Fibroblast of skin of abdomen (primary cell): ENCODE measurements around the gene ATP2C1.

Experiments
- DNase-seq: peaks from one replicate; pipeline ENCODE4 v3.0.0-alpha.2; 2013

Gene ATP2C1

DNA sequence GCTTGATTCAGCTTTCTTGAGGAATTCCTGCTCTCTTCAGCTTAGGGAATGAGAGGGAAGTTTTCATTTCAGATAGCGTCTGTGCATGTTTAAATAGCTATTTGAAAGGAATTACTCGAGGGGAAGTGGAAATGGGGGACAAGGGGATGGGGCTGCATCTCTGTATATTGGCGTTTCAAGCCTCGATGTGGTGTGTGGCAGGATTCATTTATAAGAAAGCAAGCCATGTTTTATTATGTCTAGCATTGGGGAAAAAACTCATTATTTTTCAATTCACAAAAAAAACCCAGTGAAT is 1.0 kb downstream of the ATP2C1 start:
- DNase-seq: no peak

DNA sequence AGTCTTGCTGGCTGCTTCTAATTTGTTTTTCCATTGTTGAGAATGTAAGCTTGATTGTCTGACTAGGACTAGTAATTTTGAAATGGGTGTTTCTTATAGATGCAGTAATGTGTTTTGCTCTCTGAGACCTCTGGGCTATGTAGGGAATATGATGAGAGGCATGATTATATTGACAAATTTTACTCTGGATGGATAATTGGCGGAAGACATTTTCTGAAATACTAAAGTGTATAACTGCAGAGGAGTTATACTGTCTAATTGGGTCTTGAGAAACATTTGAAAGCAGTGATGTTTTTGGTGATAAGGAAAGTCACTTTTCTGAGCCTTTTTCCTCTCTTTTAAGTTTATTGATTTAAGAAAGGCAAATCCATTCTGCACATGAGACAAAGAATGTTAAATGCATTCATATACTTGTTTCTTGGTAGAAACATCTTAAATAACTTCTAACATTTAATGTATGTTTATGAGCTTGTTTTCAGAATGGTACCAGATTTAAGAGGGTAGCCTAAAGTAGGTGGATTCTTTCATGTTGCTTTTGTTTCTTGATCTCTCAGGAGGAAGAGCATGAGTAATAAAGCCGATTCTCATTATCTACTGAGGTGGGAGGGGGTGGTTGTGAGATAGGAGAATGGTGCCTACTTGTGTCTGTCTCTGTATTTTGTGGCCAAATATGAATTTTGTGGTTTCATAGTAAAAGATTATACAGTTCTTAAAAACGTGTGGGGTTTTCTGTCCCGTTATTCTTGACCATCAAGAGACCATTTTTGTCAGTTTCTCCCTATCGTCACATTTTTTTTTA is 2.0 kb downstream of the ATP2C1 start:
- no peak for DNase-seq

DNA sequence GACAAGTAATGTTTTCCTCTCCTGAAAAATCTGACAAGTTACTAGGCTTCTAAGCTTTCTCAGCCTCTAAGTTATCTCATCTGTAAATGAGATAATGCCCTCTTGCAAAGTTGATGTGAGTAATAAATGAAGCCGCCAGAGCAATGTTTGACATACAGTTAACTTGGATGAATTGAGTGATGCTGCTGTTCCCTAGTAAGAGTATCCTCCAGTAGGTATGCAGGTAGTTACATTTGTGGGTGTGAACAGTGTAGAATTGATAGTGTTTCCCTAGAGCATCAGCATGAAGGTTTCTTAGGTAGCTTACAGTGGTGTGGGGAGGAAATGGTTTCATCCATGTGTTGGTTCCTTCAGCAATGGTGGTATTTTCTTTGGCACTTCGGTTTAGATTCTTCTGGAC is 3.4 kb downstream of the ATP2C1 start:
- no peak for DNase-seq

DNA sequence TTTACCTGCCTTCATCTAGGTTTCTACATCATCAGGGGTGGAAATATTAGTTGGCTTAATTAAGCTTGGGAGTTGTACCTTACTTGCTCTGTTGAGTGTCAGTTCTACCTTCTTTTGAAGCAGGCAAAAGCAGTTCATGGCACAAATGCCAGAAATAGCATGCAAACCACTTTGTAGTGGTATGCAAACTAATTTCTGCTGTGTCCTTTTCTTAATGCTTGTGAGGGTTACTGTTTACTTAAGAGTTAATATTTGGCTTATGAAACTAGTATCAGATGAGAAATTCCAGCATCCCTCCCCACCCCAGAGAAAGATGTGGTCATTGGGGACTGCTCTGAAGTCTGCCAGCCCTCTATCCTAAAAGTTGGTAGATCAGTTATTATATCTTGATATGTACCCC is 7.1 kb downstream of the ATP2C1 start:
- DNase-seq: peak; percentile 6

DNA sequence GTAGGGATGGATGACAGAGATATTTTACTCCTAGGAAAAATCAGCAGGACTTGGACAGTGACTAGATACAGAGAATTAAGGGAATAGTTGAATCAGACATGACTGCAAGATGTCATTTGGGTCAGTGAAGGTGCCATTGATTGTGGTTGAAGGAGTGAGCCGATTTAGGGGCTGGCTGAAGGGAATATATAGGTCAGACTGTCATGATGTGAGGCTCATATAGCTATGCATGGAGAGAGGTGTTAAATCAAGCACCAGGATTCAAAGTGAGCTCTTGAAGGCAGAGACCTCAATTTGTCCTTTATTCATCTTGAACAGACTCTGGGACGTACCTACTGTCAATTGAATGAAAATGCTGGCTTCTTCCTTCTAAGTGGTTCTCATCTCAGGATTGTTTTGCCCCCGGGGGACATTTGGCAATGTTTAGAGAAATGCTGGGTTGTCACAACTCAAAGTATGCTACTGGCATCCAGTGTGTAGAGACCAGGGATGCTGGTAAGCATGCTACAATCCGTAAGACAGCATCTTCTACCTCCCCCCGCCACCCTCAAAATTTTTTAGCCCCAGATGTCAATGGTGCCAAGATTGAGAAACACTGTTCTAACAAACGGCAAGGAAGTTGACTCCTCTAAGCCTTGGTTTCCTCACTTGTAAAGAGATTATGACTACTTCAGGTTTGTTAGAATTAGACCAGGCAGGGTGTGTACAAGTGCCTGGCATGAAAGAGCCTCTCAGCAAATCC is 7.8 kb downstream of the ATP2C1 start:
- DNase-seq: no peak

DNA sequence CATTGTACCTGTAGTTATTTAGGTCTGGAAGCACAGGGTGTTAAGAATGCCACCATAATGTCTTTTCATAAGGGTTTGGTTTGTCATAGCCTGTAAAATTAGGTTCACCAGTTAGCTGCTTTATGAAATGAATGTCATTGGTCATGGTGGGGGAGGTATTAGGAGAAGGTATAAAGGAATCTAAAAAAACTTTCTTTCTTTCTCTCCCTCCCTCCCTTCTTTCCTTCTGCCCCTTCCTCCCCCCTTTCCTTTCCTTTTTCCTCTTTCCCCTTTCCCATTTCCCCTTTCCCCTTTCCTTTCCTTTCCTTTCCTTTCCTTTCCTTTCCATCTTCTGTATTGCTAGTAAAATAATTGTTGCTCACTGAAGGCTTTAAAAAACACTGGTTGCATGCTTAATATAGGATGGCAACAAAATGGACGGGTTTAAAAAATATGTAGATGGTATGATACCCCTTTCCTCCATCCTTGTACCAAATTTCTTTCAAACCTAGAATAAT is 9.6 kb downstream of the ATP2C1 start:
- no peak for DNase-seq

DNA sequence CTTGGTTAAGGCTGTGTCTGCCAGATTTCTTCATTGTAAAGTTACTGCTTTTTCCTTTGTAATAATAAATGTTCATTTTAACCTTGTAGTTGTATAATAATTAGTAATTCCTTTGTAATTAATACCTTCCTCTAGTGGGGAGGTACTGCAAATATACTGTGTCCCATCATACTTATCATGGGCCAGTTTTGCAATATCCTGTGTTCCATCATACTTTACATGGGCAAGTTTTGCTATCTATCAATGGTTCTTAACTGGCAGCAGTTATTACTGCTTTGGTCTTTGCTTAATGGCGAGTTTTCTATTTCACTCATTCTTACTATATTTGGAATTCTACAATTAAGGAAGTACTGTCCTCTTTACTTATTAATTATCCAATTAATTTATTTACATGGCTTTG is 10.6 kb downstream of the ATP2C1 start:
- no peak for DNase-seq

DNA sequence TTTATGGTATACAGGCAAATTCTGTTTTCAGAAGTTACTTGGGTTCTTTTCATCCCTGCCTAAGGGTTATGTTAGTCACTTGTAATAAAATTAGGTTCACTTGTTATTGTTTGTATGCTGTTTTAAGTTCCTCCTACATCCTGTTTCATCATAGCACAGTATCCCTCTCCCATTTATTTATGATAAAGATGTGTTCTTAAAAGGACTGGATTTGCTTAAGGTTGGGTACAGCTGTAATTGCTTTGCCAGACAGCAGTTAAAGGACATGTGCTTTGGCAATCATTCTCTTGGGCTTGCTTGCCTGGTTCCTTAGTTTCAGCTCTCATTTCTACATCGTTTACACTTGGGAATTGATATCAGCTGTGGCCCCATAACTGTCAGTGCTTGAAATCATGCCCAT is 11.7 kb downstream of the ATP2C1 start:
- DNase-seq: peak; percentile 15

DNA sequence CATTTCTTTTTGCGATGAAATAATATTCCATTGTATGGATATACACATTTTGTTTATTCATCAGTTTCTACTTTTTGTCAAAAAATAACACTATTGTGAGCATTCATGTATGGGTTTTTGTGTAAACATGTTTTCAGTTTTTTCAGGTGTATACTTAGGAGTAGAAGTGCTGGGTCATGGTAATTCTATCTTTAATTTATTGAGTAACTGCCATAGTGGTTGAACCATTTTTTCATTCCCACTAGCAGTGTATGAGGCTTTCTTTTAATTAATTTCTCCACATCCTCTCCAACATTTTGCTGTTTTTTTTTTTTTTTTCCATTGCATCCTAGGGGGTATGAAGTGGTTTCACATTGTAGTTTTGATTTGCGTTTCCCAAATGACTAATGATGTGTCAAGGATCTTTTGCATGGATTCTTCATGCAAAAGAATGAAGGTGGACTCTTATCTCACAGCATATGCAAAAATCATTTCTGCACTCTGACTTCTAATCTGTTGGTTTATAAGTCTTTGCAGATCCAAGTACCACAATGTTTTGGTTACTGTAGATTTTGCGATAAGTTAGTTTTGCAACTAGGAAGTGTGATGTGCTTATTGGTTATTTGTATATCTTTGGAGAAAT is 12.6 kb downstream of the ATP2C1 start:
- DNase-seq: peak; percentile 45

DNA sequence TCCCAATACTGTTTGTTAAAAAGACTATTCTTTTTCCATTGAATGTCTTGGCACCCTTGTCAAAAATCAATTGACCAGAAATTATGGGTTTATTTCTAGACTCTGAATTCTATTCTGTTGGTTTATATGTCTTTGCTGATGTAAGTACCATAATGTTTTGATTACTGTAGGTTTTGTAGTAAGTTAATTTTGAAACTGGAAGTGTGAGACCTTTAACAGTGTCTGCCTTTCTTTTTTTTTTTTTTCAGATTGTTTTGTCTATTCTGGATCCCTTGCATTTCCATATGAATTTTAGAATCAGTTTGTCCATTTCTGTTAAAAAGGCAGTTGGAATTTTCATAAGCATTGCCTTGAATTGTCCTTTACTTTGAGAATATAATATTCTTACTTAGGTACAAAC is 13.6 kb downstream of the ATP2C1 start:
- no peak for DNase-seq

DNA sequence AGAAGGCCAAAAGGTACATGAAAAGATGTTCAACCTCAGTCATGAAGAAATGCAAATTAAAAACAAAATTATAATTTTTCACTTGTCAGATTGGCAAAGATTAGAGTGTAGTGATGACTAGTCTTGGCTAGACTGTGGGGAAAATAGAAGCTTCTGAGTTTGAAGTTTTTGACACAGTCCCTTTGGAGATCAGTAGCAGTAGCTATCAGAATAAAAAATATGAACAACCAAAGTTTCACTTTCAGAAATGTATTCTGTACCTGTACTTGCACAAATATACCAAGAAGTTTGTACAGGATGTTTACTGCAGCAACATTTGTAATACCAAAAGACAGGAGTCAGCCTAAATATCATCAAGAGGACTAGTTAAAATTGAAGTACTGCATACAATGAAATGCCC is 14.1 kb downstream of the ATP2C1 start:
- DNase-seq: no peak

DNA sequence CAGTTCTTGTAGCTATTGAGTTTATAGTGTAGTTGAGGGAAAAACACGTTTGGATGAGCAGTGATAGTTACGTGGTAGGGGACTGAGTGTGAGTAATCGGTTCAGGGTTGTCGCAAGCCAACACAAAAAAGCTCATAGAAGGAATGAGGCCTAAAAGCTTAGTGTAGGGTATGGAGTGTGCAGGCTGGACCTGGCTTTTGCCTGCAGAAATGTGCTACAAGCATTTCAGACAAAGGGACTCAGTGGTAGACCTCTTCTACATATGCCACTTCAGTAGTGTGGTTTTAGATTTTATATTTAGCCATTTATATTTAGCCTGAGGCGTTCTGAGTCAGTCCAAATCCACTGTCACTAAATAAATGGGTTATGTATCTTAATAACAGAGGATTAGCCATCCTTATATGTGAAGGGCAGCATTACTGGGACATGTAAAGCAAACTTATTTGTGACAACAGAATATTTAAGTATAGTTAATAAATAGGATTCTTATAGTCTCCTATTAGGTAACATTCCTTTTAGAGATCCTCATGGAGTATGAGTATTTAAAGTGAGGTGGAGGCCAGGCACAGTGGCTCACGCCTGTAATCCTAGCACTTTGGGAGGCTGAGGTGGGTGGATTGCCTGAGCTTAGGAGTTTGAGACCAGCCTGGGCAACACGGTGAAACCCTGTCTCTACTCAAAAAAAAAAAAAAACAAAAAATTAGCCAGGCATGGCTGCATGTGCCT is 21.8 kb downstream of the ATP2C1 start:
- no peak for DNase-seq

DNA sequence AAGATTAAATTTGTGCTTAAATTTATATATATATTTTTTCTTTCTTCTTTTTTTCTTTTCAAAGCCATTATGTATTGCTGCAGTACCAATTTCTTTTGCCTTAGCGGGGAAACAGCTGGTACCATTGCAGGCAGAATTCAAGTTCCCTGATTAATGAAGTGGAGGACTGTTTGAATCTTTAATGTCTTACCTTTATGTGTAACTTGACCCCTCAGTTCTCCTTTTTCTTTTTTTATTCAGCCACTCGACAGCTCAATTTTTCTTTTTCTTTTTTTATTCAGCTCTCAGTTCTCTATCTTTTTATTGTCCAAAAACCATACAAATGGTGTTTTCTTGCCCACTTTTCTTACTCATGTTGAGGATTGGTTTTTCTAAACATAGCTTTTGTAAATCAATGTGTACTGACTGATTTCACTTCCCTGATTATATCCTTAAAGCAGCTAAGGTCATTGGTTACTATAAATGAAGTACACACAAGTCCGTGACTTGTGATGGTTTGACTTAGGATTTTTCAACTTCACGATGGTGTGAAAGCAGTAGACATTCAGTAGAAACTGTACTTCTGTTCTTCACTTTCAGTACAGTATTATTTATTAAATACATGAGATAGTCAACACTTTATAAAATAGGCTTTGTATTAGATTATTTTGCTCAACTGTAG is 22.8 kb downstream of the ATP2C1 start:
- DNase-seq: no peak

DNA sequence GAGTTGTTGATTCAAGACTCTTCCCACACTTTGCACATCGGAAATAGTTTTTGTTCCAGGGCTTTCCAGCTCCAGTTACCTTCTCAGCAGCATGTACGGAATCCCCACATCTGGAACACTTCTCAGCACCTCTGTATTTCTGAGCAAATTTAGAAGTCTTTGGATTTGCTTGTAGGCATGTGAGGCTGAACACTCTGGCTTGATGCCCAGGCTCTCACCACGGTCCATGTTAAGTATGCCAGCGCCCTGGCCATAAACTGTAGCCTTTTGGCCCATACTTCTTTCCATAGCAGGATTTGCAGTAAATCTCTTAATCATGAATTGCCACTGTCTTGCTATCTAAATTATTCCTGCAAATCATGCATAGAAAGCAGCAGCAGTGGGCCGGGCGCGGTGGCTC is 24.4 kb downstream of the ATP2C1 start:
- no peak for DNase-seq

DNA sequence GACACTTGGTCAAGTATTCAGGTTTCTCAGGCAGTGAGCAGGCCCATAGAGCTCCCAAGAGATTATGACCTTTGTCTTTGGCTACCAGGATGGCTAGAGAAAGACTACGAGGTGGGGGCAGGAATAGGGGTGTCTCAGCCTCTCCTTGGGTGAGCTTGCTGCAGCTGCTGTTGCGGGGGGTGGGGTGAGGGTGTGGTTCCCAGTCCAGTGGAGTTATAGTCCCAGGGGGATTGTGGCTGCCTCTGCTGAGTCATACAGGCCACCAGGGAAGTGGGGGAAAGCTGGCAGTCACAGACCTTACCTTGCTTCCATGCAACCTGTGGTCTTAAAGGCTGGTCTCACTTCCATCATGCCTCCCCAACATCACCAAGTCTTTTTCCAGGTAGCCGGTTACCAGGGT is 31.7 kb downstream of the ATP2C1 start:
- DNase-seq: peak; percentile 52

DNA sequence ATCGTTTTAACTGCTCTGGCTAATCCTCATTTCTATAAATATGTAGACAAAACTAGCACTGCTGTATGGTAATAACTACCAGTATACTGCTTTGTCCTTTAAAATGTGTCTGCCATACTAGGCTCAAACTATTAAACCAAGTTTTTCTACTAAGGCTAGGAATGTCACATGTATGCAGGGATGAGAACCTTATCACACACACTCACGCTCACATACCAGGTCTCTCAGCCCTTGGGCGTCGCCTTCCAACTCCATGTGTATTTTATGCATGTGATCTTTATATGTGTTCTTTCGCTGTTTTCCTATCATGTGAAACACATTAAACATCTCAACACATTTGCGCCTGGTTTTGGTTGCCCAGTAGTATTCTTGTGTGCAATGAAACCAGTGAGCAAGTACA is 32.6 kb downstream of the ATP2C1 start:
- no peak for DNase-seq

DNA sequence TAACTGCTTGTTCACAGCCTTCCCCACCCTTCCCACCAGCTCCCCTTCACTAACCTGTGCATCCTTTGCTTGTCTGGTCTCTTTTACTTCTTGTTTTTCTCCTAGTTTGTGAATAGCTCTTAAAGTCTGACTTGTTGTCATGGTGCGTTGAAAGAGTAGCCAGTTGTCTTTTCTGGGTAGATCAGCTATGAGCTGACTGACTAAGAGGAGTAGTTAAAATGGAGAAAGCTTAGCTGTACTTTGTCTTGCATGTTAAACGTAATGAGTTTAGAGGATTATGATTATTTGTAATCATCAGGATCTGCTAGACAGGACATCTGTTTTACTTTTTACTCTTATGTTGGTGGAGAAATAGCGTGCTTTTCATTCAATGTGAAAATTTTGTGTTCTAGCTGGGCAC is 35.9 kb downstream of the ATP2C1 start:
- DNase-seq: no peak

DNA sequence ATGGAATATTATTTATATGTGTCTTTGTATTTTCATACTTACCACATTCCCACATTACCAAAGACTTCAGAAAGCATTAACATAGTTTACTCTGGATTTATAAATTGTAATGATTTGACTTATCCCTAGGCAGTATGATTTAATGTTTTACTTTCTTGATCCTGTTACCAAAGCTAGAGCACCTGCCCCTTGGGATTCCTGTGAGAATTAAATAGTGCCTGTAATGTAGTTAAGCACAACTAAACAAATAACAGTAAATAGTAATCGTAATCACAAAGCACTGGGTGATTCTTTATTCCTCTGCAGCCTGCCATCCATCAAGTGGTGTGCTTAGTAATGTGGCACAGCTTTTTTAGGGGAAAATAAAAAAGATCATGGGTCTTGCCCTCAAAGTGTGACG is 39.1 kb downstream of the ATP2C1 start:
- DNase-seq: no peak

DNA sequence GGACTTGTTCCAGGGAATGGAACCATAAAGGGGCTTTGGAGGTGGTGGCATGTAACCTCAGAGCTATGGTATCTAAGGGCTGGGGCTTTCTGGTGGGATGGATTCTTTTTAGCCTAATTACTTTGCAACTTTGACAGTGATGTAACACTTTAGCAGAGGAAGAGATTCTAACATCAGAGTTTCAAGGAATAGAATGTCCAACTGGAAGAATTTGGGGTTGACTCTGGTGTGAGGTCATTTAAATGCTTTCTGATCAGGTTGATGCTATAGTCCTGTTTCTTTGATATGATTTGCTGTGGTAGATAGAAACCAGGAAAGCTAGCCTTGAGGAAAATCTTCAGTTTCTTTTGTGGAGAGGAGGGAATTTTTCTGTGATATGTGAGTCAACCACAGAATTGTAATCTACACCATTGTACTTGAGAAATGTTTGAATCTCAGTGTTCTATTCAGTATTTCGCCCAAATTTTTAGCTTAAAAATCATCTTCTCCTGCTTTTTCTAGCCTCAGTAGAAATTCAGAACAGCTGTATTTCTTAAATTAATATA is 40.0 kb downstream of the ATP2C1 start:
- DNase-seq: peak; percentile 37

DNA sequence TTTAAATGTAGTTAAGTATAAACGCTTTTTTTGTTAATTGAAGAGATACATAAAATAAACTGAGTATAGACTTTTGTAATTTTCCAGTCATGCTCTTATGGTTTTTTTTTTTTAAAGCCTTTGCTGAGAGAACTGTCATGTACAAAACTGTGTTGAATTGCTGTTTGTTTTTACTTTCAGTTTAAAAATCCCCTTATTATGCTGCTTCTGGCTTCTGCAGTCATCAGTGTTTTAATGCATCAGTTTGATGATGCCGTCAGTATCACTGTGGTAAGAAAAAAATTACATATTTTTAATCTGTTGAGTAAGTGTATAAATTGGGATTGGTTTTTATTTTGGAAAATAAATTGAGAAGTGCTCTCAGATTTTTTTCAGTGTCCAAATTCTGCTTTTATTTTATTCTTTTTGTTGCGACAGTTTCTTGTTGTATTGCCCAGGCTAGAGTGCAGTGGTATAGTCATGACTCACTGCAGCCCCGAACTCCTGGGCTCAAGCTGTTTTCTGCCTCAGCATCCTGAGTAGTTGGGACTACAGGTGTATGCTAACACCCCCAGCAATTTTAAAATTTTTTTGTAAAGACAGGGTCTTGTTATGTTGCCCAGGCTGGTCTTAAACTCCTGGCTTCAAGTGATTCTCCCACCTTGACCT is 40.7 kb downstream of the ATP2C1 start:
- DNase-seq: no peak

DNA sequence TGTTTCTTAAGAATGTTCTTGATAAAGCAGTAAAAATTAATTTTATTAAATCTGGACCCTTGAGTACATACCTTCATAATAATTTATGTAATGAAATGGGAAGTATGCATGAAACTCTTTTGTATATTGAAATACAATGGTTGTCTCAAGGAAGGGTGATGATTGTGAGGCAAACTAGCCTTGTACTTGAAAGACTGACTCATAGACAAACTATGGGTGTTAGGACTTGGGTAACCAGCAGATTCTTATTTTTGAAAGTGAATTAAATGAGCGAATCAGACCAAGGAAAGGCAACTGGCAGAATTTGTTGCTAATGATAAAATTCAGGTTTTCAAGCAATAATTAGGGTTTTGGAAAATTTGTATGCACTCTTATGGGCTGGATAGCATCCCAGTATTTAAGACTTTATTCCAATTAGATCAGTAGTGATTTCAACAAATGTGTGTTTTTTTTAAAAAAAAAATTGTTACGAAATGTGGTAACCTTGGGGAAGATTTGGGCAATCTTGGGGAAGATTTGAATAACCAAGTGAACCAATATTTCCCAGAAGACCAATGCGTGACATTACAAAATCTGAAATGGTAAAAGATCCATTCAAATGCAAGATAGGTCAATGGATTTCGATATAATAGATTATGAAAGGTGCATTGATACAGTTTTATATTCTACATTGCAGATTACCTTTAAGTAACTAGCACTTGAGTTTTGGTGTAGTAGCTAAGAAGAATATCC is 42.0 kb downstream of the ATP2C1 start:
- peak; percentile 69 for DNase-seq
